ENCODE results near the gene NEGR1.

- TF ChIP-seq CTCF (IDR thresholded peaks at IDR 0.05) (no peak), ZNF121 (CRISPR knock-in tag; IDR thresholded peaks at IDR 0.05) (no peak), MAX (CRISPR knock-in tag; IDR thresholded peaks at IDR 0.05) (no peak), NFYB (CRISPR knock-in tag; conservative IDR thresholded peaks at IDR 0.05; ENCODE audit: low read depth) (no peak), E2F5 (CRISPR knock-in tag; IDR thresholded peaks at IDR 0.05) (no peak), SP1 (CRISPR knock-in tag; conservative IDR thresholded peaks at IDR 0.05) (no peak)
Observed at GRCh38 chr1:71599306-71599705, 683.0 kb downstream of the NEGR1 start.
